Measurements from ENCODE around the gene PLA2G6. TPM values are rescaled to one million over a fixed set of nuclear protein-coding genes. Genes with fewer than 3 reads are reported as not detected.
A peak's percentile ranks its signal among the peaks of the same experiment; 100 is the strongest.

The PLA2G6 gene
- total RNA-seq, 2 donors from 2014 or later: 41.5 to 68.0 TPM

GRCh38 chr22:38103641-38104040 lies 78.0 kb downstream of the PLA2G6 start:
- intact Hi-C loops (cut with DNase I): no loop called here
- no peak for DNase-seq
- H3K27ac ChIP-seq: no peak overlapping the region
- H3K9me3 ChIP-seq: no peaks in the 10 kb centered on the region
- H3K27me3 ChIP-seq: no peaks in the 10 kb centered on the region
- H3K4me3 ChIP-seq: no peak overlapping the region
- no peaks in the 10 kb centered on the region for H3K36me3 ChIP-seq (replicated peaks in 1 of 2; ENCODE audit: insufficient read depth in 1 of 2, low read depth in 2 of 2)
- WGBS, 2 donors: 80% methylated on average over 8 of the region's 8 CpGs
- TF ChIP-seq POLR2A (IDR thresholded peaks at IDR 0.05) (no peak), CTCF (IDR thresholded peaks at IDR 0.05) (no peak)
- peaks cover 19% of the 10 kb centered on the region for H3K4me1 ChIP-seq
- ATAC-seq: no peak

- Histone ChIP-seq H3K4me3 (no peak overlapping the region), H3K4me1 (peaks cover 5% of the 10 kb centered on the region), H3K27ac (no peak overlapping the region), H3K36me3 (replicated peaks in 1 of 2; ENCODE audit: insufficient read depth in 1 of 2, low read depth in 2 of 2) (no peaks in the 10 kb centered on the region), H3K9me3 (no peaks in the 10 kb centered on the region), H3K27me3 (no peaks in the 10 kb centered on the region)
- peak; percentile 27 for ATAC-seq
- no peak for DNase-seq
- TF ChIP-seq POLR2A (IDR thresholded peaks at IDR 0.05) (no peak), CTCF (IDR thresholded peaks at IDR 0.05) (no peak)
- 46 to 56% methylated on average over 9 of the region's 9 CpGs for WGBS, 2 donors
- intact Hi-C loops (cut with DNase I): no loop called here
Measured at GRCh38 chr22:38098410-38099249, 83.0 kb downstream of the PLA2G6 start.

GRCh38 chr22:38097557-38098409 lies 83.8 kb downstream of the PLA2G6 start:
- WGBS, 2 donors: 66 to 85% methylated on average over 13 to 32 of the region's 32 CpGs
- ATAC-seq (no peak), DNase-seq (no peak)

GRCh38 chr22:38097058-38097457 lies 84.6 kb downstream of the PLA2G6 start:
- TF ChIP-seq CTCF (IDR thresholded peaks at IDR 0.05): no peak
- no peak for TF ChIP-seq POLR2A (IDR thresholded peaks at IDR 0.05)
- H3K4me3 ChIP-seq: no peak overlapping the region
- no peak for DNase-seq
- H3K27ac ChIP-seq: no peak overlapping the region
- H3K9me3 ChIP-seq: no peaks in the 10 kb centered on the region
- intact Hi-C loops (cut with DNase I): no loop called here
- no peak for ATAC-seq
- H3K36me3 ChIP-seq (replicated peaks in 1 of 2; ENCODE audit: insufficient read depth in 1 of 2, low read depth in 2 of 2): no peaks in the 10 kb centered on the region
- peaks cover 5% of the 10 kb centered on the region for H3K4me1 ChIP-seq
- H3K27me3 ChIP-seq: no peaks in the 10 kb centered on the region
- 89 to 92% methylated on average over 11 to 15 of the region's 15 CpGs for whole genome bisulfite sequencing, 2 donors

More at GRCh38 chr22:38097557-38098409, 83.8 kb downstream of the PLA2G6 start:
- Histone ChIP-seq H3K4me3 (no peak overlapping the region), H3K4me1 (peaks cover 5% of the 10 kb centered on the region), H3K27me3 (no peaks in the 10 kb centered on the region), H3K9me3 (no peaks in the 10 kb centered on the region), H3K27ac (no peak overlapping the region), H3K36me3 (replicated peaks in 1 of 2; ENCODE audit: insufficient read depth in 1 of 2, low read depth in 2 of 2) (no peaks in the 10 kb centered on the region)
- intact Hi-C loops (cut with DNase I): no loop called here
- no peak for TF ChIP-seq CTCF (IDR thresholded peaks at IDR 0.05)
- no peak for TF ChIP-seq POLR2A (IDR thresholded peaks at IDR 0.05)
